ENCODE measurements around the gene AGAP1. TPM values are rescaled to one million over a fixed set of nuclear protein-coding genes. Genes with fewer than 3 reads are reported as not detected.

AGAP1 gene
- total RNA-seq, 1 donor from 2014 or later: 44.0 TPM

- Mint-ChIP-seq H3K4me1 (peaks cover 2% of the 10 kb centered on the region), H3K9me3 (no peaks in the 10 kb centered on the region), H3K36me3 (peaks cover 1% of the 10 kb centered on the region), H3K27me3 (ENCODE audit: low read depth) (no peaks in the 10 kb centered on the region), H3K4me3 (no peak overlapping the region), H3K27ac (no peak overlapping the region)
- no peak for DNase-seq (ENCODE audit: low spot score in 2 of 2, unreplicated experiment in 2 of 2)
- TF ChIP-seq CTCF (IDR thresholded peaks at IDR 0.05; ENCODE audit: unreplicated experiment): no peak
These were observed 90.8 kb downstream of the AGAP1 start for GRCh38 chr2:235584638-235585007.

GRCh38 chr2:235587202-235587601 is 93.4 kb downstream of the AGAP1 start:
- TF ChIP-seq CTCF (IDR thresholded peaks at IDR 0.05; ENCODE audit: unreplicated experiment): no peak
- no peaks in the 10 kb centered on the region for H3K27me3 Mint-ChIP-seq (ENCODE audit: low read depth)

GRCh38 chr2:235588750-235589149 is 94.9 kb downstream of the AGAP1 start:
- no peak overlapping the region for H3K4me3 Mint-ChIP-seq
- no peak for DNase-seq (ENCODE audit: low spot score in 2 of 2, unreplicated experiment in 2 of 2)
- peaks cover 4% of the 10 kb centered on the region for H3K36me3 Mint-ChIP-seq
- no peak overlapping the region for H3K27ac Mint-ChIP-seq
- H3K4me1 Mint-ChIP-seq: peaks cover 2% of the 10 kb centered on the region
- TF ChIP-seq CTCF (IDR thresholded peaks at IDR 0.05; ENCODE audit: unreplicated experiment): no peak
- no peaks in the 10 kb centered on the region for H3K9me3 Mint-ChIP-seq
- H3K27me3 Mint-ChIP-seq (ENCODE audit: low read depth): no peaks in the 10 kb centered on the region

More at GRCh38 chr2:235587202-235587601, 93.4 kb downstream of the AGAP1 start:
- DNase-seq (ENCODE audit: low spot score in 2 of 2, unreplicated experiment in 2 of 2): no peak
- H3K36me3 Mint-ChIP-seq: peaks cover 4% of the 10 kb centered on the region
- no peak overlapping the region for H3K27ac Mint-ChIP-seq
- H3K4me1 Mint-ChIP-seq: peaks cover 2% of the 10 kb centered on the region
- no peaks in the 10 kb centered on the region for H3K9me3 Mint-ChIP-seq
- no peak overlapping the region for H3K4me3 Mint-ChIP-seq

- peaks cover 4% of the 10 kb centered on the region for H3K36me3 Mint-ChIP-seq
- H3K27ac Mint-ChIP-seq: no peak overlapping the region
- no peak for DNase-seq (ENCODE audit: low spot score in 2 of 2, unreplicated experiment in 2 of 2)
- H3K4me1 Mint-ChIP-seq: peaks cover 2% of the 10 kb centered on the region
- no peak overlapping the region for H3K4me3 Mint-ChIP-seq
- no peak for TF ChIP-seq CTCF (IDR thresholded peaks at IDR 0.05; ENCODE audit: unreplicated experiment)
- H3K9me3 Mint-ChIP-seq: no peaks in the 10 kb centered on the region
- no peaks in the 10 kb centered on the region for H3K27me3 Mint-ChIP-seq (ENCODE audit: low read depth)
These were observed 97.4 kb downstream of the AGAP1 start for GRCh38 chr2:235591231-235591730.

- peaks cover 2% of the 10 kb centered on the region for H3K4me1 Mint-ChIP-seq
- H3K9me3 Mint-ChIP-seq: no peaks in the 10 kb centered on the region
- H3K4me3 Mint-ChIP-seq: no peak overlapping the region
- H3K27me3 Mint-ChIP-seq (ENCODE audit: low read depth): no peaks in the 10 kb centered on the region
- peaks cover 4% of the 10 kb centered on the region for H3K36me3 Mint-ChIP-seq
- H3K27ac Mint-ChIP-seq: no peak overlapping the region
- no peak for TF ChIP-seq CTCF (IDR thresholded peaks at IDR 0.05; ENCODE audit: unreplicated experiment)
- DNase-seq (ENCODE audit: low spot score in 2 of 2, unreplicated experiment in 2 of 2): no peak
These were observed 98.1 kb downstream of the AGAP1 start for GRCh38 chr2:235591921-235592320.

- no peaks in the 10 kb centered on the region for H3K27me3 Mint-ChIP-seq (ENCODE audit: low read depth)
- H3K4me3 Mint-ChIP-seq: no peak overlapping the region
- peaks cover 2% of the 10 kb centered on the region for H3K4me1 Mint-ChIP-seq
- no peak for DNase-seq (ENCODE audit: low spot score in 2 of 2, unreplicated experiment in 2 of 2)
- peaks cover 4% of the 10 kb centered on the region for H3K36me3 Mint-ChIP-seq
- TF ChIP-seq CTCF (IDR thresholded peaks at IDR 0.05; ENCODE audit: unreplicated experiment): no peak
- no peak overlapping the region for H3K27ac Mint-ChIP-seq
- no peaks in the 10 kb centered on the region for H3K9me3 Mint-ChIP-seq
These were observed 98.6 kb downstream of the AGAP1 start for GRCh38 chr2:235592430-235592829.

Measured in mesothelial cell of epicardium (in vitro differentiated cells).